ENCODE data around the gene HIVEP3.

DNA sequence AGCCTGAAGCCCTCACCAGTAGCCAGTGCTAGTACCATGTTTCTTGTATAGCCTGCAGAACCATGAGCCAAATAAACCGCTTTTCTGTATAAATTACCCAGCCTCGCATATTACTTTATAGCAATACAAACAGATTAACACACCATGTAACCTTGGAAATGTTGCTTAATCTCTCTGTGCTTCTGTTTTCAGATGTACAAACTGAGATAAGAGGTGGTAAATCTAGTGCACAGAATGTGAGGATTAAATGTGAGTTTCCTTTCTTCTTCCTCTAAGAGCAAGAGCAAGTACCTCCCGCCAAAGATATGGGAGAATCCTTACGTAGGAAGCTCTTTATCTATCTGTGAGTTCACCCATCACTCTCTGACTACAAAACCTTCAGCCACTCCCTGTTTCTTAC lies 128.4 kb downstream of the HIVEP3 start:
- TF ChIP-seq, protein P1, sequence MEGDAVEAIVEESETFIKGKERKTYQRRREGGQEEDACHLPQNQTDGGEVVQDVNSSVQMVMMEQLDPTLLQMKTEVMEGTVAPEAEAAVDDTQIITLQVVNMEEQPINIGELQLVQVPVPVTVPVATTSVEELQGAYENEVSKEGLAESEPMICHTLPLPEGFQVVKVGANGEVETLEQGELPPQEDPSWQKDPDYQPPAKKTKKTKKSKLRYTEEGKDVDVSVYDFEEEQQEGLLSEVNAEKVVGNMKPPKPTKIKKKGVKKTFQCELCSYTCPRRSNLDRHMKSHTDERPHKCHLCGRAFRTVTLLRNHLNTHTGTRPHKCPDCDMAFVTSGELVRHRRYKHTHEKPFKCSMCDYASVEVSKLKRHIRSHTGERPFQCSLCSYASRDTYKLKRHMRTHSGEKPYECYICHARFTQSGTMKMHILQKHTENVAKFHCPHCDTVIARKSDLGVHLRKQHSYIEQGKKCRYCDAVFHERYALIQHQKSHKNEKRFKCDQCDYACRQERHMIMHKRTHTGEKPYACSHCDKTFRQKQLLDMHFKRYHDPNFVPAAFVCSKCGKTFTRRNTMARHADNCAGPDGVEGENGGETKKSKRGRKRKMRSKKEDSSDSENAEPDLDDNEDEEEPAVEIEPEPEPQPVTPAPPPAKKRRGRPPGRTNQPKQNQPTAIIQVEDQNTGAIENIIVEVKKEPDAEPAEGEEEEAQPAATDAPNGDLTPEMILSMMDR (IDR thresholded peaks at IDR 0.05), result no peak
- no peak for TF ChIP-seq POLR2A (IDR thresholded peaks at IDR 0.05)

All from tibial nerve (tissue), 3 donors.